HG02571 (cell line): ENCODE results near the gene KCNH1.
"Not testable (repeated sequence)": the region's sequence is repeated elsewhere in the genome, so short reads cannot be mapped to it uniquely, and the experiment has no call there.

Experiments used
- ATAC-seq: cut with Tn5 transposase; IDR thresholded peaks from one replicate; pipeline ENCODE4 v1.9.1; 2021; ENCODE audit warnings: mild to moderate bottlenecking, moderate library complexity; ENCODE audit not compliant: unreplicated experiment

KCNH1 gene

DNA sequence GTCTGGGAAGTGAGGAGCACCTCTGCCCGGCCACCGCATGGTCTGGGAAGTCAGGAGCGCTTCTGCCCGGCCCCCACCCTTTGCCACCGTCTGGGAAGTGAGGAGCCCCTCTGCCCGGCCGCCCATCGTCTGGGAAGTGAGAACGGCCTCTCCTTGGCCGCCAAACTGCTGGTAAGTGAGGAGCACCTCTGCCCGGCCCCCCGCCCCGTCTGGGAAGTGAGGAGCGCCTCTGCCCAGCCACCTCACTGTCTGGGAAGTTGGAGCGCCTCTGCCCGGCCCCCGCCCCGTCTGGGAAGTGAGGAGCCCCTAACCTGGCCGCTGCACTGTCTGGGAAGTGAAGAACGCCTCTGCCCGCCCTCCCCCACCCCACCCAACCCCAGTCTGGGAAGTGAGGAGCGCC is 22.6 kb downstream of the KCNH1 start:
- ATAC-seq, result no peak

DNA sequence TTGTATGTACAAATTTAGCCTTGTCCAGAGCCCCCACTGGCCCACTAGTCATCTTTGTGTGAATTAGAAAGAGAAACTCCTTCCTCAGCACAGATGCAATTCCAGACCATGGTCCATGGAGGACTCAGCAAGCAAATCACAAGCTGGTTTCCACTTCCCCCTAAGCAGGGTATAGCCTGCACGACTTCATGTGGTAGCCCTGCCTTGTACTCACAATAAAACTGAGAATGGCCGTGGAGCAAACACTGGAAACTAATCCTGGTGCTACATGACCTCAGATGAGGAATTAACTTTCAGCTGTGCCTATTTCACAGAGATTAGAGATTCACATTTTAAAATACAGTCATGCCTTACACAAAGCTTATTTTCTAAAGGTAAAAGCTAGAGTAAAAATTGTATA is 32.5 kb downstream of the KCNH1 start:
- ATAC-seq, result no peak

DNA sequence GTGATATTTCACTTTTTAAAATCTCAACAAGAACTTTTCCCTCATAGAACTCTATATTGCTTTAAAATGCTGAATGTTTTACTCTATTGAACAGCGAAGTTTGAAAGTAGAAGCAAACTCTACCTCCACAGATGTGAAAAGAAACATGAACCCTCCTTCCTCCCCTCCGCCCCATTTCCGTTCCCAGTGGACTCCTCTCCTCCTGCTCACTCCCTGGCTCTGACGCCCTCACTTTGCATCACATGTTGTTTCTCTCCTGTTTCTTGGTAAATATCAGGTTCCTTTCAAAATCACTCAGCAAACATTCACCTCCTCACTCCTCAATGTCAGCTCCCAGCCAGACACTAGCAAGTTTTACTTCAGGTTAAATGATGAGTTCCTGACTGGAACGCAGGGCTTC is 34.6 kb downstream of the KCNH1 start:
- no peak for ATAC-seq

DNA sequence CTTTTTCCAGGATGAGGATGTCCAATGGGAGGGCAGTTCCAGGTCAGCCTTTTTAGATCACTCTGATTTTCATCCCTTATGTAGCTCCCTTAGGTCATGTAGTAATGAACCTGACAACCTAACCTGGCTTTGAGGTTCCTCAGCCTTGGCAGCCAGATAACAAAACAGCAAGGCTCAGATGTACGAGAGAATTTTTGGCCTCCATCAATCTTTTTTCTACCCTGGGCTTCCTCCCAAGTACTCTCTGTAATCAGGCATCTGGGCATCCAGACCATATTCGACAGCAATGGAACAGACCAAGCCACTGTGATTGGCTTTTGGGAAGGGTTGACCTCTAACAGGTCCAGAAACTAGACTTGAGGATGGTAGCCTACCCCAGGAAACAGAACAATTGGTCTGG is 38.6 kb downstream of the KCNH1 start:
- no peak for ATAC-seq

DNA sequence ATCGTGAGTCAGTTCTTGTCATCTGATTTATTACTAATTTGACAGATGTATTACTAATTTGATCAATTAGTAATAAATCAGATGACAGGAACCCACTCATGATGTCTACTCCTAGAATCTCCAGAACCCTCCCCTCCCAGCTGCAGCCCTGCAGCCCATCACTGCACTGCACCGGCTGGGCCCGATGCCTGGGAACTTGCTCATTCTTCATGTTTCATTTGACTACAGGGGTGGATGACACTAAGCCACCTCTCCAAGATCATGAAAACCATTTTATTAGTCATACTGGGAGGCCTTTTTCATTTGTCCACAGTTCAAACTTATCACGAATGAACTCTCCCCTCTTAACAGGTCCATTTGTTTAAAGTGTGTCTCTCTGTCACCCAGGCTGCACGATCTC is 41.0 kb downstream of the KCNH1 start:
- no peak for ATAC-seq

DNA sequence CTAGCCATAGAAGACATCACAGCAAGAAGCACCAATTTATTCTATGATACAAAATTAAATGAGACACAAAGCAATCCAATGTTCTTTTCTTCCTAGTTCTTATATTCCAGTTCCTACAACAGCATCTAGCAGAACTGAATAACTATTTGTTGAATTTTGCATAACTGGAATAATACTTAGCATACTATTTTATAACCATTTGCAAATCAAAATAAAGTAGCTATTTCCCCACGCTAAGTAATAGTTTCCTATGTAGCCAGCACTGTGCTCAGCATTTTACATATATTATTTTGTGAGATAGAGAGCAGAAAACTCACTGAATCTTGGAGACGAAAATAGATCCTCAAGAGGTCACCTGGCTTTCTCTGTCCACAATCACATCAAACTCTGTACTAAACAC is 42.1 kb downstream of the KCNH1 start:
- ATAC-seq, result no peak

DNA sequence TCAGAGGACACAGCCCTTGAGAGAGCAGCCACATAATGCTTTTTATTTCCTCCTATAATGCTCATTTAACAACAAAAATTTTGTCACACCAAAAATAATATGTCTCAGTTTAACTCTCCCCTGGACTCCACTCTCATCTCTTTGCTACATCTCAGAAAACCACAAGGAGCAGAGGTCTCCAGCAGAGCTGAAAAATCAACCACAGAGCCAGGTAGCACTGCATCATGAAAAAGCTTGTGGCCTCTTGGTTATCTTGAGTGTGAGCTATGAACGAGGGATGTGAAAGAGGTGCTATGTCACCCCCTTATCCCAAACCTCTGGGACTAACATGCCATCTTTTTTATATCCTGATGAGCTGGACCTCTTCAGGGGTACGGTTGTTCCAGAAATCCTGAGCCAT is 44.4 kb downstream of the KCNH1 start:
- ATAC-seq, result no peak

DNA sequence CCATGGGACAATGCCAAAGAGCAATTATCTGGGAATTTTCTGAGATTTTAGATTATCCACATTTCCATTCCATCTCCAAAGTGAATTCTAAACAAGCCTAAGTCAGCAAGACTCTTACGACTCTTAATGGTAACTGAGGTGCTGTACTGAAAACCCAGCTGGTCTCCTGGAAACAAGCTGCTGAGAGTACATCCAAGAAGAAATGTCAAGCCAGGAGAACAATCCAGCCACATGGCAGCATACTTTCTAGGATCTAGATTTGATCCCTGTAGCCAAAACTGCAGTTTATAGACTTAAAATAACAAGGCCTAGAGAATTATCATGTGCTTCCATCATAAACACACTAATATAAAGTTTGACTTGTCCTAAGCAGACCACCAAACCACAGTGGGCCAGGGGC is 45.8 kb downstream of the KCNH1 start:
- no peak for ATAC-seq

DNA sequence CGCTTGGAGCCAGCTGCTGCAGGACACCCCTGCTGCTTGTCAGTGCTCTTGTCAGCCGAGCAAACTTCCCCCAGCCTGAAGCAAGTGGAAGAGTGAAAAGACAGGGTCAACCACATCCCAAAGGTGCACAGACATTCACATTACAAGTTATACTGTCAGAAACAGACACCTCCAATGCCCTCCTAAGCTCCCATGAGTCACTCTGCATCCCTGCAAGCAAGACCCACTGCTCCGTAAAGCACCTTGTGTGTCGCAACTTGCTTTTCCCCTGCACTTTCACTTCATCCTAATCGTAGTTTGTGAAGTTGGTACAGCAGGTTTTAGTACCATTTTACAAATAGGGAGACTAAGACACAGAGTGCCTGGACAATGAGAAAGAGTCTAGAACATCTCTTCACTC is 51.1 kb downstream of the KCNH1 start:
- no peak for ATAC-seq

DNA sequence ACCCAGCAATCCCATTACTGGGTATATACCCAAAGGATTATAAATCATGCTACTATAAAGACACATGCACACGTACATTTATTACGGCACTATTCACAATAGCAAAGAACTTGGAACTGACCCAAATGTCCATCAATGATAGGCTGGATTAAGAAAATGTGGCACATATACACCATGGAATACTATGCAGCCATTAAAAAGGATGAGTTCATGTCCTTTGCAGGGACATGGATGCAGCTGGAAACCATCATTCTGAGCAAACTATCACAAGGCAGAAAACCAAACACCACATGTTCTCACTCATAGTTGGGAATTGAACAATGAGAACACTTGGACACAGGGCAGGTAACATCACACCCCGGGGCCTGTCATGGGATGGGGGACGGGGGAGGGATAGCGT is 52.5 kb downstream of the KCNH1 start:
- ATAC-seq, result not testable (repeated sequence)

DNA sequence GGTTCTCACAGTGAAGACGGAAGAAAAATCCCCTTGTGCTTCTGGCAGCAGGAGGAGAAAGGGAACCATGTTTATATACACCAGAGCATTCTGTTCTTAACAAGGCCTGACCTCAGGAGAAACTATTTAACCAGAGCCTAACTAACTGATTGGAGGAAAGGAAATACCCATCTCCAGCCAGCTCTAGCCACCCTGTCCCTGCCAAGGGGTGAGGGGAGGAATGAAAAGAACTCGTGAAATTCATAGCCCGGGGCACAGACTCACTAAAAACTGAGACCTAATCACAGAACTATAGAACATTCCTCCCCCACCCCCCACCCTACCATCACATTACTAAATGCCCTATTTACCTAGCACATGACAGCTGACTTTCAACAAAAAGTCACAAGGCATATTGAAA is 65.0 kb downstream of the KCNH1 start:
- ATAC-seq, result no peak

DNA sequence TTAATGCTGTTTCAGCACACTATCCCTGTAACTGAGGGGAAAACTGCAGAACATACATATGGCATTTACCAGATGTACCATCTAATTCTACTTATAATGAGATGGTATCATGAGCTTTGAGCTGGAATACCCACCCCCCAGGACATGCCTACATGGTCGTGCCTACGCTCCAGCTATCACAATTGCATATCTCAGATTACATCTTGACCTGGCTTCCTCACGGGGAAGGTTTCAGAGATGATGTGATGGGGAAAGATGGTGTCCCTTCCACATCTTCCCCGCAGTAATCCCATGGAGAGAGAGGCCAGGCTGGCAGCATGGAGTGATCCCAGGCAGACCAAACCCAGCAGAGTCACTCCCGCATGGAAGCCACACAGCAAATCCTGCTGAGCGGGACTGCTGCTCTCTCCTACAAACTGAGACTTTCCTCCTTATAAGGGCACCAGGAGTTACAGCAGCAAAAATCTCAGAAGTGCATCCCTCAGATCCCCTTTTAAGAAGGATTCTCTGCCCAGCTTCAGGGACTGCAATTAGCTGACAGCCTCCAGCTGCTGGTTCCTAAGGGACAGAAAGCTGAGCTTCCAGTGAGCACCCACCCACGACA is 67.1 kb downstream of the KCNH1 start:
- no peak for ATAC-seq

DNA sequence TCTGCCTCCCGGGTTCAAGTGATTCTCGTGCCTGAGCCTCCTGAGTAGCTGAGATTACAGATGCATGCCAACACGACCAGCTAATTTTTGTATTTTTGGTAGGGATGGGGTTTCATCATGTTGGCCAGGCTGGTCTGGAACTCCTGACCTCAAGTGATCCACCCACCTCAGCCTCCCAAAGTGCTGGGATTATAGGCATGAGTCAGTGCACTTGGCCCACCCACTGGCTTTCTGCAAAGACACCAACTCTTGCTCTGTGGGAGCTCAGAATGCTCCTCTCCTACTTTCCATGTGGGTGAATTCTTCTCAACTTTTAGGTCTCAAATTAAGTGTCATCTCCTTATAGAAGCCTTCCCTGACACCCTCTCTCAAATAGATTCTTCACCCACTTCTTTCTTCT is 92.1 kb downstream of the KCNH1 start:
- not testable (repeated sequence) for ATAC-seq

DNA sequence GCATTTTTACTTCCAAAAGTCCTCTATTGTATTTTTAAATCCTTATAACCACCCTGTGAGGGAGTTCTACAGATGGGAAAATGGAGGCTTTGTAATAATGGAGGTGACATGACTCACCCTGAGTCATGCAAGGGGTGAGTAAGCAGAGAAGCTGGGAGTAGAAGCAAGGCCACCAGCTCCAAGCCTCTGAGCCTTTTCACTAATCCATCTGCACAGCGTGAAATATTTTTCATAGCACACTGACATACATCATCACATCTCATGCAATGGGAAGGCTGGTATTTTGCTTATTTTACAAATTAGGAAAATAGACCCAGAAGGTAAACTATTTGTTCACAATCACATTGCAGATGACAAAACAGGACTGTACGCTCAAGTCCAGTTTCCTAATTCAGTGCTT is 96.9 kb downstream of the KCNH1 start:
- no peak for ATAC-seq

DNA sequence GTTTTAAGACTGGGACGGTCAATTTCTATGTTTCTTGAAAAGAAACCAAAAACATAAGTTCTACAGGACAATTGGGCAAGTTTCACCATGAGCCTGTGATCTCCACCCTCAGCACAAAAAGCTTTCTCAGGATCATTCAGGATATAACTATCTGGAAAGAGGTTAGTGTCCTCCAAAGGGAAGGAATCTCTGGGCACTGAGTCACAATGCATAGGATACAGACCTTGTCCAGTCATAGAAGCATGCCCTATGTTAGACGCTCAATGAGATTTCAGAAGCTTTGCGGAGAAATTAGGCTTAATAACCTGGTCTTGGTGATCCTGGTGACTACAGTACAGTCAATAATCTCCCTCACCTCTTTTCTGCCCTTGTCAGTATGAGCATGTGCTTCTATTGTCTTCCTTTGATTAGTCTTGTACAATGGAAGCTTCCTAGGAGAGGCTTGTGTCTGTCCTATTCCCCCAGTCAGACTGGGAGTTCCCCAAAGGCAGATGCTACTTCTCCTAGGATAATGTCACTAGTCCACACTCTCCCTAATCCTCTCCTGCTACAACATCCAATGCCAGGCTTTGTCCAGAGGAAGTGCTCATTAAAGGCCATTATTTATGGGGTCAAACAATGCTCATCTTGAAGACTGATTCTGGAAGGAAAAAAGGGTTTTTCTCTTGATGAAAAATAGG is 97.4 kb downstream of the KCNH1 start:
- no peak for ATAC-seq

DNA sequence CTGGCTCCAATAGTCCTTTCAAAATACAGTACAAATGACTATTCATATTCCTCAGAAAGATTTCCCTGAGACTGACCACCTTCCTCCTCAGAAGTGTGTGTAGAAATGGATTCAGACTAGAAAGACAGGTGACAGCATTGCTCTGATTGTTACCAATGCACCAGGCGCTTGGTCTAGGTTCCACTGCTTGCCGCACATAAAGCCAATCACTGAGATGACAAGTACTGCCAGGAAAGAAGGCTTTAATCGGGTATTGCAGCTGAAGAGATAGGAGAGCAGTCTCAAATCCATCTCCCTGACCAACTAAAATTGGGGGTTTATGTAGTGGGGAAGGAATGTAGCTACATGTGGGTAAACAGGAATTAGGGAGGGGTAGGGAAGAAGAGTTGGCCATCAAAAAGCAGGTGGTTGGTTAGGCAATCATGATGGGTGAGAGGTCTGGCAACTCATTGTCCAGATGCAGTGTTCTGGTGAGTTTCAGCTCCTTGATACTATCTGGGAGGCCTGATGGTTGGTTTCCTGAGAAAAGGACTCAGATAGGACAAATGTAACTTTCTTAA is 98.0 kb downstream of the KCNH1 start:
- no peak for ATAC-seq

DNA sequence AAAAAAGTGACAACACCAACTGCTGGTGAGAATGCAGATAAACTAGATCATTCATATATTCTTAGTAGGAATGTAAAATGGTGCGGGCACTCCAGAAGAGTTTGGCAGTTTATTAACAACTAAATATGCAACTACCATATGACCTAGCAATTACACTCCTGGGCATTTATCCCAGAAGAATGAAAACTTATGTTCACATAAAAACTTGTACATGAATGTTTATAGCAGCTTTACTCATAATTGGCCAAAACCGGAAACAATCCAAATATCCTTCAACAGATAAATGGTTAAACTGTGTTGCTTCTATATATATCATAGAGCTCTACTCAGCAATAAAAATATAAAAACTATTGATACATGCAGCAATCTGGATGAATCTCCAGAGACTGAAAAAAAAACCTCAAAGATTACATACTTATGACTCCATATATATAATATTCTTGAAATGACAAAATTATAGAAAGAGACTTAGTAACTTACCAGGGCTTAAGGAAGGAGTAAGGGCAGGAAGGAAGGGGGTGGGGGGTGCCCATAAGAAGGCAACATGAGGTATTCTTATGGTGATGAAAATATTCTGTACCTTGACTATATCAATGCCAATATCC is 99.9 kb downstream of the KCNH1 start:
- no peak for ATAC-seq

DNA sequence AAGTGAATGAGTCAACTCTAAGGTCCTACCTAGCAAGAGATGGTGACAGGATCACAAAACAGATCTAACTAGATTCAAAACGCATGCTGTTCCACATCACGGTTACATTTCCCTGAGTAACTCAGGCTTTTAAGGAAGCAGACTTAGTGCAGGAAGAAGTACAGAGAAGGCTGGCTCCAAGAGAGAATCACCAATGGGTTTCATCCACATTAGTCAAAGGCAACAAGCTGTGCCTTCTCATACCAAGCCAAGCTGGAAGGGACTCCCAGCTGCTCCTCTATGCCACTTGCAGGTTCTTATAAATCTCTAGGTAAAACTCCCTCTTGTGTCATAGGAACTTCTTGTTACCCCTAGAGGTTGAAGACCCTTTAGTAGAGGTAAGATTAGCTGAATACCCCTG is 109.0 kb downstream of the KCNH1 start:
- no peak for ATAC-seq

DNA sequence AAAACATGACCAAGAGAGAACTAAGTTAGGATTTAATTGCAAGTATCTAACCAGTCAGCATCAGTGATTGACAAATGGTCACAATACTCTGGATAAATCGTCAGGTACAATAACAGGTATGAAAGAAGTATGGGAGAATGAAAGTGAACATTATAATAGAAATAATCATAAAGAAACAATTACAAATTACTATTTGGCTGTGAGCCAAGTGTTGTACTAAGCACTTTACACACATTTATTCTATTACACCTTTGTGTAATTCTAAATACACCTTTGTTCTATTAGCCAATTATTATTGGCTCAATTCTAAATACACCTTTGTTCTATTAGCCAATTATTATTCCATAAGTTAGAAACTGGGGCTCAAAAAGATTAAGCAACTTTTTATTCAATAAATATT is 114.7 kb downstream of the KCNH1 start:
- no peak for ATAC-seq

DNA sequence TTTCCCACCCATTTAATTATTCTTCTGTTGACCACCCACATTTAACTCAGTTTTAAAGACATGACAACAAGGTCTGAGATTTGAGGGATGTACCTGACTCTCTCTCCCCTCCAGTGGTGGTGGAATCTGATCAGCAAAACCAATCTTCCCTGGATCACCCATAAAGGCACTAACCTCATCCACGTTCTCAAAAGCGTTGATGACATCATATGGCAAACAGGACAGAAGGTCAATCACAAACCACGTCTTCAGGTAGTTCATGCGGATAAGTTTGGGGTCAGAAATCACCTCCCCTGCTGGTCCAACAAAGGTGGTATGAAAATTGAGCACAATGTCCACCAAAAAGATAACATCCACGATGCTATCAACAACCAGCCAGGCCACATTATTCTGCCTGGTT is 115.3 kb downstream of the KCNH1 start:
- no peak for ATAC-seq

DNA sequence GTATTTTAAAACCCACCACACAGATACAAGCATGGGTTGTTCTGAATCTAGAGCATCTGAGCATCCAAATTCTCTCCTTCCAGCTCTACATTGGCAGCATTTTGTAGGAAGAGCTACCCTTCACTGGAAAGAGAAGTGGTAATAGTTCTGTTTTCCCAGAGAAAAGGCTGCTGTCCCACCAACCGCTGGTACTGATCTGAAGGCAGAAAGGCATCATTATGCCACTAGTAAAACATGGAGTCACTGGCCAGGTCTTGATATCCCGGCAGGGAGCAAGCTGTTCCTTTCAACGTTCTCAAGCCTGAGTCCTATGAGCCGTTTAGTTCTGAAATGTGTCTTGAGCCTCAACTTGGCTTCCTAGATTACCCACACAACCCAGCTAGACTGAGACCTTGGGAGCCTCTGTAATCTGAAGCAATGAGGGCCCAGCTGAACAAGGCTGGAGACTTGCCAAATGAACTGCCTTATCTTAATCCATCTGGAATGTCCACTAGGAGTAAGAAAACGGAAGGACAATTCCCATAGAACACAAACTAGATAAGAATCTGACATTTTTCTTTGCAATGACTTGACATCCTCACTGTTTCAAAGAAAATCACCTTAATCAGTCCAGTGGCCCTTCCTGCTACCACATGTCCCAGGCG is 116.8 kb downstream of the KCNH1 start:
- ATAC-seq, result no peak

DNA sequence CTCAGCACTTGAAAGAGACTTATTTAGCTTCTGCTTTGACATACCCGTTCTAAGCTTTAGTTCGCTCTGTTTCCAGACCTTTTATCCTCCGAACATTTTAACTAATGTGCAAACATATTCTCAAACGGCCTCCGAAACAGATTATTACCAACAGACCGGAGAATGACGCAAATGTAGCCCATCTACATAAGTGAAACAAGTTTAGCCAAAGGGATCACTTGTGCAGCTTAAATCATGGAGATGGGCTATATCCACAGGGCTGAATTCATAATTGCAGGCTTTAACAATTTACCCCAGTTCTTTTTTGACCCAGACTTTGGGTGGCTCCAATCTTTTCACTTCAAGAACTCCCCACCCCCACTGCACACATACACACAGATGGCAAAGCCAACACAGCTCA is 119.7 kb downstream of the KCNH1 start:
- no peak for ATAC-seq
